ENCODE measurements around the gene ROR2.
"Not testable (repeated sequence)": the region's sequence is repeated elsewhere in the genome, so short reads cannot be mapped to it uniquely, and the experiment has no call there.

The ROR2 gene

DNA sequence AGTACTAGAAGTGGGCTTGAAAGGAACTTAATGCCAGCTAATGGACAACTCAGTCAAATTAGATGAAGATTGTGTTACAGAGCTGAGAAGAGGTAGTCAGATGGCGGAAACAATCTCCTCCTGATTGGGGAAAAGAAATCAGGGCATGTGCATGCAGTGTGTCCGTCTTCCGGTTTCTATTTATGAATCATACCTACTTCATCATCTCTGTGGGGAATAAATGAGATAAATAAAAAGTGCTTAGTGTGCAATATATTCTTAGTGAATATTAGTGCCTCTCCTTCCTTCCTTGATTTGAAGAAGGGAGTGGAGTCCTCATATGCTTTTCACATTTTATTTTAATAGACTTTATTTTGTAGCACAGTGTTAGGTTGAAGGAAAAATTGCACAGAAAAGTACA, 417.7 kb downstream of the ROR2 start:
- Mint-ChIP-seq H3K36me3 (ENCODE audit: low read depth) (no peaks in the 10 kb centered on the region), H3K27me3 (ENCODE audit: low read depth) (no peaks in the 10 kb centered on the region), H3K4me3 (no peak overlapping the region), H3K9me3 (peaks cover 6% of the 10 kb centered on the region), H3K27ac (no peak overlapping the region), H3K4me1 (no peaks in the 10 kb centered on the region)
- TF ChIP-seq, protein P1, sequence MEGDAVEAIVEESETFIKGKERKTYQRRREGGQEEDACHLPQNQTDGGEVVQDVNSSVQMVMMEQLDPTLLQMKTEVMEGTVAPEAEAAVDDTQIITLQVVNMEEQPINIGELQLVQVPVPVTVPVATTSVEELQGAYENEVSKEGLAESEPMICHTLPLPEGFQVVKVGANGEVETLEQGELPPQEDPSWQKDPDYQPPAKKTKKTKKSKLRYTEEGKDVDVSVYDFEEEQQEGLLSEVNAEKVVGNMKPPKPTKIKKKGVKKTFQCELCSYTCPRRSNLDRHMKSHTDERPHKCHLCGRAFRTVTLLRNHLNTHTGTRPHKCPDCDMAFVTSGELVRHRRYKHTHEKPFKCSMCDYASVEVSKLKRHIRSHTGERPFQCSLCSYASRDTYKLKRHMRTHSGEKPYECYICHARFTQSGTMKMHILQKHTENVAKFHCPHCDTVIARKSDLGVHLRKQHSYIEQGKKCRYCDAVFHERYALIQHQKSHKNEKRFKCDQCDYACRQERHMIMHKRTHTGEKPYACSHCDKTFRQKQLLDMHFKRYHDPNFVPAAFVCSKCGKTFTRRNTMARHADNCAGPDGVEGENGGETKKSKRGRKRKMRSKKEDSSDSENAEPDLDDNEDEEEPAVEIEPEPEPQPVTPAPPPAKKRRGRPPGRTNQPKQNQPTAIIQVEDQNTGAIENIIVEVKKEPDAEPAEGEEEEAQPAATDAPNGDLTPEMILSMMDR (IDR thresholded peaks at IDR 0.05; ENCODE audit: unreplicated experiment in 3 of 3): no peak

DNA sequence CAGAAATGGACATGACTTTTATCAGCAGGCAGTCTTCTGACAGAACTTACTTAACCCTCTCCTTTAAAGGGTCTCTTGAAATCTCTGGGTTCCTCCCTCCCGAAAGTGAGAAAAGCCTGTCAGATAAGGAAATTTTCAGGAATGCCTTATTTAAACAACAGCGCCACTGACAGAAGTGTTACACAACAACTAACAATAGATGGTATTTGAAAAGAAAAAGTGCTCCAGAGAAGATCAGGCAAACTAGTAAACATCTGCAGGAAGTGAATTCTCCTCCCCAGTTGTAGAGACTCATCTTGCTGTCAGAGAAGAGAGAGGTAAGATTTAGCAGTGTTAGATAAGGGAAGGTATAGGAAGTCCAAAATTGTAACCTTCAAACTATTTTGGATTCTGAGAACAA, 419.2 kb downstream of the ROR2 start:
- H3K27ac Mint-ChIP-seq: no peak overlapping the region
- peaks cover 18% of the 10 kb centered on the region for H3K9me3 Mint-ChIP-seq
- no peaks in the 10 kb centered on the region for H3K4me1 Mint-ChIP-seq
- H3K36me3 Mint-ChIP-seq (ENCODE audit: low read depth): no peaks in the 10 kb centered on the region
- H3K27me3 Mint-ChIP-seq (ENCODE audit: low read depth): no peaks in the 10 kb centered on the region
- TF ChIP-seq, protein P1 (IDR thresholded peaks at IDR 0.05; ENCODE audit: unreplicated experiment in 3 of 3): no peak
- no peak overlapping the region for H3K4me3 Mint-ChIP-seq

DNA sequence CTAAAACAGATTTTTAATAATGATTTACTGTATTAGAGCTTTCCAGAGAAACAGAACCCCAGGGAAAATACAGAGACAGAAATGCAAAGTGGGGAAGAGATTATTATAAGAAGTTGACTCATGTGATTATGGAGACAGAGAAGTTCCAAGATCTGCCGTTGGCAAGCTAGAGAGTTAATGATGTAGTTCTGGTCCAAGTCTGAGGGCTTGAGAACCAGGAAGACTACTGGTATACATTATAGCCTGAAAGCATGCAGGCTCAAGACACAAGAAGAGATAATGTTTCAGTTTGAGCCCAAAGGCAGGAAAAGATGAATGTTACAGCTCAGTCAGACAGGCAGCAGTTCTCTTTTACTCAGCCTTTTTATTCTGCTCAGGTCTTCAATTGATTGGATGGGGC, 427.5 kb downstream of the ROR2 start:
- H3K4me3 Mint-ChIP-seq: no peak overlapping the region
- H3K36me3 Mint-ChIP-seq (ENCODE audit: low read depth): peaks cover 4% of the 10 kb centered on the region
- TF ChIP-seq, protein P1 (IDR thresholded peaks at IDR 0.05; ENCODE audit: unreplicated experiment in 3 of 3): no peak
- no peaks in the 10 kb centered on the region for H3K27me3 Mint-ChIP-seq (ENCODE audit: low read depth)
- H3K9me3 Mint-ChIP-seq: peaks cover 61% of the 10 kb centered on the region
- H3K27ac Mint-ChIP-seq: no peak overlapping the region
- H3K4me1 Mint-ChIP-seq: peaks cover 11% of the 10 kb centered on the region

DNA sequence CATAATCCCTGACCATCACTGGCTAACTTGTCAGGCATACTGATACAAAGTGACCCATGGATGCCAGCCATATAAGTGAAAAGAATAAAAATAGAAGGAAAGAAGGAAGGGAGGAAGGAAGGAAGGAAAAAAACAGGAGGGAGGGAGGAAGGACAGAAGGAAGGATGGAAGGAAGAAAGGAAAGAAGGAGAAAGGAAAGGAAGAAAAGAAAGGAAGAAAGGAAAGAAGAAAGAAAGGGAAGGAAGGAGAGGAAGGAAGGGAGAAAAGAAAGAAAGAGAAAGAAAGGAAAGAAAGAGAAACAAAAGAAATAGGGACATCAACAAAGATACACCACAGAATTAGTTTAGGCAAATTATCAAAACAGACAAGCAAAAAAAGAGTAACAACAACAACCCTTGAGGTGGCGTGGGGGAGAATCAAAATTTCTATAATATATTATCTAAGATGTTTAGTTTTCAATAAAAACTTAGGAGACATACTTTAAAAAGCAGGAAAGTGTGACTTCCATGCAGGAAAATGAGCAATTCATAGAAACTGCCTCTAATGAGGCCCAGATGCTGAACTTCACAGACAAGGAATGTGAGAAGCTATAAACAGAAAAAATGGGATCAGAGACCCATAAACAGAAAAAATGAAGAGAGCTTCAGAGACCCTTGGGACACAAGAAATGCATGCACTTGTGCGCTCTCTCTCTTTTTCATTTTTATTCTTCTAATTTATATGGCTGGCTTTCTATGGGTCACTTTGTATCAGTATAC, 430.3 kb downstream of the ROR2 start:
- Mint-ChIP-seq H3K27me3 (ENCODE audit: low read depth) (no peaks in the 10 kb centered on the region), H3K4me3 (no peak overlapping the region)
- TF ChIP-seq, protein P1 (IDR thresholded peaks at IDR 0.05; ENCODE audit: unreplicated experiment in 3 of 3): no peak

GRCh38 chr9:91518462-91518861, 431.6 kb downstream of the ROR2 start:
- Mint-ChIP-seq H3K4me1 (peaks cover 20% of the 10 kb centered on the region), H3K27ac (peak overlapping the region; percentile 2 to 85 (median 66)), H3K27me3 (ENCODE audit: low read depth) (no peaks in the 10 kb centered on the region), H3K36me3 (ENCODE audit: low read depth) (peaks cover 4% of the 10 kb centered on the region), H3K9me3 (peaks cover 43% of the 10 kb centered on the region), H3K4me3 (no peak overlapping the region)
- TF ChIP-seq, protein P1 (IDR thresholded peaks at IDR 0.05; ENCODE audit: unreplicated experiment in 3 of 3): no peak

More for the DNA sequence above, 430.3 kb downstream of the ROR2 start:
- Mint-ChIP-seq H3K9me3 (peaks cover 47% of the 10 kb centered on the region), H3K4me1 (peaks cover 20% of the 10 kb centered on the region), H3K27ac (peak overlapping the region in 1 of 3 experiments; percentile 8), H3K36me3 (ENCODE audit: low read depth) (peaks cover 4% of the 10 kb centered on the region)

- H3K27ac Mint-ChIP-seq: peak overlapping the region; percentile 66 to 85 (median 82)
- H3K4me3 Mint-ChIP-seq: no peak overlapping the region
- H3K36me3 Mint-ChIP-seq (ENCODE audit: low read depth): peaks cover 4% of the 10 kb centered on the region
- H3K27me3 Mint-ChIP-seq (ENCODE audit: low read depth): no peaks in the 10 kb centered on the region
- H3K4me1 Mint-ChIP-seq: peaks cover 20% of the 10 kb centered on the region
- TF ChIP-seq, protein P1 (IDR thresholded peaks at IDR 0.05; ENCODE audit: unreplicated experiment in 3 of 3): no peak
- H3K9me3 Mint-ChIP-seq: peaks cover 41% of the 10 kb centered on the region
Observed at GRCh38 chr9:91517801-91518200, 432.2 kb downstream of the ROR2 start.

- not testable (repeated sequence) for H3K27me3 Mint-ChIP-seq (ENCODE audit: low read depth); H3K4me3 Mint-ChIP-seq; H3K36me3 Mint-ChIP-seq (ENCODE audit: low read depth)
- Mint-ChIP-seq H3K9me3 (peaks cover 41% of the 10 kb centered on the region), H3K4me1 (peaks cover 20% of the 10 kb centered on the region), H3K27ac (peak overlapping the region; percentile 66 to 85 (median 82))
Observed at GRCh38 chr9:91517332-91517731, 432.7 kb downstream of the ROR2 start.
